OCI-LY7 (cell line): ENCODE measurements around the gene PAPOLG. TPM values are rescaled to one million over a fixed set of nuclear protein-coding genes. Genes with fewer than 3 reads are reported as not detected.
A peak's percentile ranks its signal among the peaks of the same experiment; 100 is the strongest.

Source experiments
- BruUV-seq: library from RNA; stranded (reverse); fragments of 400-500 nt; replicated peaks from 2 replicates; lab custom pipeline; 2021; lab: Mats Ljungman, UMichigan
- CTCF ChIA-PET: fragments of 300-600 bp; sonication (Branson Sonifier 250); formaldehyde crosslinking; loops from one replicate; lab custom pipeline; 2022; ENCODE audit warnings: antibody characterized with exemption; ENCODE audit not compliant: unreplicated experiment; lab: Charles Lee
- POLR2A ChIA-PET: fragments of 300-600 bp; sonication (Branson Sonifier 250); formaldehyde crosslinking; loops from one replicate; lab custom pipeline; 2022; ENCODE audit warnings: antibody characterized with exemption; lab: Charles Lee
- DNase-seq: peaks from one replicate; pipeline ENCODE4 v3.0.0-alpha.2; 2015; ENCODE audit warnings: low spot score
- H2AFZ ChIP-seq: fragments of 200-600 bp; sonication (generic), shearing (Covaris generic); 2 replicates; pipeline ENCODE4 v1.6.1; 2014; ENCODE audit warnings: mild to moderate bottlenecking, antibody characterized with exemption, low read length, moderate library complexity
- H3K27ac ChIP-seq: fragments of 200-600 bp; sonication (generic); 2 replicates; pipeline ENCODE4 v1.5.1; 2014; ENCODE audit warnings: mixed run types, low read depth, mild to moderate bottlenecking, moderate library complexity, low read length, inconsistent platforms; ENCODE audit not compliant: poor library complexity, severe bottlenecking
- H3K36me3 ChIP-seq: fragments of 200-600 bp; sonication (generic); 2 replicates; pipeline ENCODE4 v1.6.1; 2014; ENCODE audit warnings: mild to moderate bottlenecking, antibody characterized with exemption, low read length, moderate library complexity, mixed read lengths; ENCODE audit not compliant: insufficient read depth
- H3K4me1 ChIP-seq: fragments of 200-600 bp; sonication (generic); 2 replicates; pipeline ENCODE4 v1.5.1; 2014; ENCODE audit warnings: mild to moderate bottlenecking, low read length; ENCODE audit not compliant: insufficient read depth, poor library complexity, severe bottlenecking
- H3K4me2 ChIP-seq: fragments of 200-600 bp; sonication (generic); 2 replicates; pipeline ENCODE4 v1.6.1; 2014; ENCODE audit warnings: mild to moderate bottlenecking, low read length
- H3K4me3 ChIP-seq: fragments of 200-600 bp; sonication (generic); 2 replicates; pipeline ENCODE4 v1.5.1; 2014; ENCODE audit warnings: mild to moderate bottlenecking, low read depth, low read length; ENCODE audit not compliant: poor library complexity, severe bottlenecking
- H3K79me2 ChIP-seq: fragments of 200-600 bp; sonication (generic); 2 replicates; pipeline ENCODE4 v1.6.1; 2016; ENCODE audit warnings: low read depth, mild to moderate bottlenecking, low read length, moderate library complexity, mixed read lengths; ENCODE audit not compliant: insufficient read depth
- H3K9me2 ChIP-seq: fragments of 200-600 bp; sonication (generic); 2 replicates; pipeline ENCODE4 v1.6.1; 2016; ENCODE audit warnings: mild to moderate bottlenecking, low read length, mixed read lengths; ENCODE audit not compliant: insufficient read depth
- H3K9me3 ChIP-seq: fragments of 200-600 bp; sonication (generic); 2 replicates; pipeline ENCODE4 v1.6.1; 2014; ENCODE audit warnings: mild to moderate bottlenecking, mixed run types, low read length, mixed read lengths
- H4K20me1 ChIP-seq: fragments of 200-600 bp; sonication (generic); 2 replicates; pipeline ENCODE4 v1.6.1; 2014; ENCODE audit warnings: mild to moderate bottlenecking, antibody characterized with exemption, low read length, moderate library complexity, mixed read lengths; ENCODE audit not compliant: insufficient read depth
- CTCF ChIP-seq: fragments of 200-600 bp; sonication (generic); conservative IDR thresholded peaks from 2 replicates; pipeline ENCODE4 v1.5.1; 2014; ENCODE audit warnings: mild to moderate bottlenecking, antibody characterized with exemption, low read length, moderate library complexity, mixed read lengths
- EZH2phosphoT487 ChIP-seq: fragments of 200-600 bp; sonication (generic); IDR thresholded peaks from 2 replicates; pipeline ENCODE4 v1.6.1; 2018; ENCODE audit warnings: low read depth, borderline replicate concordance, mild to moderate bottlenecking, mixed run types, antibody characterized with exemption, low read length, moderate library complexity, mixed read lengths
- intact Hi-C: fragments of 100-400 bp; cut with micrococcal nuclease; formaldehyde crosslinking; loops from one replicate; pipeline ENCODE4 v1.10.0; 2022; ENCODE audit not compliant: unreplicated experiment
- total RNA-seq, 2 experiments: library from RNA; depleted of rRNA in 1 of 2; stranded (reverse); fragments of >200 nt in 1 of 2; shearing (Covaris generic) in 1 of 2; gene quantifications; 2 replicates each; pipeline ENCODE4 v1.2.3, GENCODE V29; 2014 to 2022

Gene PAPOLG
- total RNA-seq, 2 experiments from 2014 or later = 14.6 to 15.0 TPM

GRCh38 chr2:60794271-60794863 is 38.3 kb downstream of the PAPOLG start:
- TF ChIP-seq CTCF = peak; percentile 96
- no peak for TF ChIP-seq EZH2phosphoT487
- Histone ChIP-seq H3K4me1 (peaks cover 25% of the 10 kb centered on the region), H3K4me3 (no peak overlapping the region), H3K79me2 (no peaks in the 10 kb centered on the region), H3K36me3 (peaks cover 90% of the 10 kb centered on the region), H4K20me1 (no peaks in the 10 kb centered on the region), H2AFZ (no peak overlapping the region), H3K9me3 (no peaks in the 10 kb centered on the region), H3K27ac (no peak overlapping the region), H3K9me2 (no peaks in the 10 kb centered on the region), H3K4me2 (no peak overlapping the region)
- intact Hi-C loops = loop anchor here (1.0 to 5.0 kb wide), 3 partner anchors 87 to 205 kb away; no protein-coding TSS in a partner anchor
- DNase-seq = peak; percentile 64
- POLR2A ChIA-PET = interaction anchor here (0.6 to 1.2 kb wide), 3 partner anchors 11 to 1972 kb away, joined by 3 to 4 read pairs (median 3); no protein-coding TSS in a partner anchor
- CTCF ChIA-PET = no interaction called here
- no TSS peak for BruUV-seq

GRCh38 chr2:60796573-60797509 is 40.8 kb downstream of the PAPOLG start:
- H3K4me3 ChIP-seq = no peak overlapping the region
- peaks cover 25% of the 10 kb centered on the region for H3K4me1 ChIP-seq
- no peaks in the 10 kb centered on the region for H3K9me2 ChIP-seq
- no peaks in the 10 kb centered on the region for H3K79me2 ChIP-seq
- TF ChIP-seq CTCF = no peak
- no peak for TF ChIP-seq EZH2phosphoT487
- peak; percentile 63 for DNase-seq
- peaks cover 72% of the 10 kb centered on the region for H3K36me3 ChIP-seq
- H3K27ac ChIP-seq = peak overlapping the region; percentile 62
- H3K4me2 ChIP-seq = peak overlapping the region; percentile 53
- POLR2A ChIA-PET = interaction anchor here (0.6 to 1.0 kb wide), 6 partner anchors 17 to 77 kb away, joined by 3 read pairs; partner anchors contain the start of gene PAPOLG
- no peaks in the 10 kb centered on the region for H4K20me1 ChIP-seq
- CTCF ChIA-PET = interaction anchor here (0.6 kb wide), 1 partner anchor 139 kb away, joined by 4 read pairs; no protein-coding TSS in a partner anchor
- no TSS peak for BruUV-seq
- intact Hi-C loops = no loop called here
- peak overlapping the region; percentile 60; the same call in 1 of the 2 replicates for H2AFZ ChIP-seq
- no peaks in the 10 kb centered on the region for H3K9me3 ChIP-seq
